Measurements from ENCODE around the gene NCBP3.

Gene NCBP3

GRCh38 chr17:3892095-3892998 is 46.3 kb upstream of the NCBP3 start:
- Histone ChIP-seq H3K4me3 (ENCODE audit: low read length) (peak overlapping the region; percentile 76), H3K9ac (ENCODE audit: low read length) (peak overlapping the region; percentile 54), H3K27ac (ENCODE audit: low read length) (no peak overlapping the region), H3F3A (ENCODE audit: insufficient read depth, low read length) (no peaks in the 10 kb centered on the region), H3K79me2 (ENCODE audit: low read length) (no peaks in the 10 kb centered on the region), H2AFZ (ENCODE audit: low read length) (peak overlapping the region; percentile 87), H4K20me1 (ENCODE audit: insufficient read depth, low read length) (no peaks in the 10 kb centered on the region), H3K27me3 (replicated peaks; ENCODE audit: insufficient read depth, low read length) (no peaks in the 10 kb centered on the region; the same call in 1 of the 2 replicates), H3K4me2 (ENCODE audit: low read depth, low read length) (peak overlapping the region; percentile 97), H3K4me1 (ENCODE audit: low read length) (peaks cover 7% of the 10 kb centered on the region), H3K9me3 (replicated peaks; ENCODE audit: insufficient read depth, low read length) (no peaks in the 10 kb centered on the region), H3K9me2 (replicated peaks; ENCODE audit: insufficient read depth, low read length) (no peaks in the 10 kb centered on the region), H3K36me3 (replicated peaks; ENCODE audit: insufficient read depth, low read length) (no peaks in the 10 kb centered on the region)
- DNase-seq: peak; percentile 23
- TF ChIP-seq EZH2phosphoT487 (IDR thresholded peaks at IDR 0.05; ENCODE audit: low read length): no peak

GRCh38 chr17:3891626-3892094 is 45.6 kb upstream of the NCBP3 start:
- Histone ChIP-seq H3K4me1 (ENCODE audit: low read length) (peaks cover 7% of the 10 kb centered on the region), H3K79me2 (ENCODE audit: low read length) (no peaks in the 10 kb centered on the region), H3K27ac (ENCODE audit: low read length) (no peak overlapping the region), H3K9ac (ENCODE audit: low read length) (no peak overlapping the region), H3K9me2 (replicated peaks; ENCODE audit: insufficient read depth, low read length) (no peaks in the 10 kb centered on the region), H3K36me3 (replicated peaks; ENCODE audit: insufficient read depth, low read length) (no peaks in the 10 kb centered on the region), H3K27me3 (replicated peaks; ENCODE audit: insufficient read depth, low read length) (no peaks in the 10 kb centered on the region; the same call in 1 of the 2 replicates), H3K4me3 (ENCODE audit: low read length) (no peak overlapping the region; the same call in 1 of the 2 replicates), H4K20me1 (ENCODE audit: insufficient read depth, low read length) (no peaks in the 10 kb centered on the region), H3F3A (ENCODE audit: insufficient read depth, low read length) (no peaks in the 10 kb centered on the region), H3K9me3 (replicated peaks; ENCODE audit: insufficient read depth, low read length) (no peaks in the 10 kb centered on the region), H2AFZ (ENCODE audit: low read length) (no peak overlapping the region; the same call in 1 of the 2 replicates), H3K4me2 (ENCODE audit: low read depth, low read length) (peak overlapping the region; percentile 97; the same call in 1 of the 2 replicates)
- DNase-seq: no peak
- TF ChIP-seq CTCF (IDR thresholded peaks at IDR 0.05; ENCODE audit: low read length): no peak
- no peak for TF ChIP-seq EZH2phosphoT487 (IDR thresholded peaks at IDR 0.05; ENCODE audit: low read length)
- no peak for TF ChIP-seq EZH2 (optimal IDR thresholded peaks at IDR 0.05; ENCODE audit: low read depth, low read length)

GRCh38 chr17:3890878-3891219 is 44.8 kb upstream of the NCBP3 start:
- no peak for TF ChIP-seq EZH2phosphoT487 (IDR thresholded peaks at IDR 0.05; ENCODE audit: low read length)
- TF ChIP-seq EZH2 (optimal IDR thresholded peaks at IDR 0.05; ENCODE audit: low read depth, low read length): no peak
- TF ChIP-seq CTCF (IDR thresholded peaks at IDR 0.05; ENCODE audit: low read length): no peak
- no peaks in the 10 kb centered on the region for H3F3A ChIP-seq (ENCODE audit: insufficient read depth, low read length)
- H3K4me3 ChIP-seq (ENCODE audit: low read length): no peak overlapping the region
- H3K27me3 ChIP-seq (replicated peaks; ENCODE audit: insufficient read depth, low read length): no peaks in the 10 kb centered on the region; the same call in 1 of the 2 replicates
- H3K4me2 ChIP-seq (ENCODE audit: low read depth, low read length): no peak overlapping the region
- H3K9me3 ChIP-seq (replicated peaks; ENCODE audit: insufficient read depth, low read length): no peaks in the 10 kb centered on the region
- DNase-seq: no peak
- no peaks in the 10 kb centered on the region for H3K79me2 ChIP-seq (ENCODE audit: low read length)
- peaks cover 7% of the 10 kb centered on the region for H3K4me1 ChIP-seq (ENCODE audit: low read length)
- H3K9ac ChIP-seq (ENCODE audit: low read length): no peak overlapping the region
- no peaks in the 10 kb centered on the region for H3K9me2 ChIP-seq (replicated peaks; ENCODE audit: insufficient read depth, low read length)
- H4K20me1 ChIP-seq (ENCODE audit: insufficient read depth, low read length): no peaks in the 10 kb centered on the region
- no peak overlapping the region for H2AFZ ChIP-seq (ENCODE audit: low read length)
- no peak overlapping the region for H3K27ac ChIP-seq (ENCODE audit: low read length)
- H3K36me3 ChIP-seq (replicated peaks; ENCODE audit: insufficient read depth, low read length): no peaks in the 10 kb centered on the region

Data from MM.1S (cell line).